ENCODE measurements around the gene SLC38A6. TPM values are rescaled to one million over a fixed set of nuclear protein-coding genes. Genes with fewer than 3 reads are reported as not detected.

Gene SLC38A6
- total RNA-seq, 1 donor from 2014 or later, result 16.1 TPM

DNA sequence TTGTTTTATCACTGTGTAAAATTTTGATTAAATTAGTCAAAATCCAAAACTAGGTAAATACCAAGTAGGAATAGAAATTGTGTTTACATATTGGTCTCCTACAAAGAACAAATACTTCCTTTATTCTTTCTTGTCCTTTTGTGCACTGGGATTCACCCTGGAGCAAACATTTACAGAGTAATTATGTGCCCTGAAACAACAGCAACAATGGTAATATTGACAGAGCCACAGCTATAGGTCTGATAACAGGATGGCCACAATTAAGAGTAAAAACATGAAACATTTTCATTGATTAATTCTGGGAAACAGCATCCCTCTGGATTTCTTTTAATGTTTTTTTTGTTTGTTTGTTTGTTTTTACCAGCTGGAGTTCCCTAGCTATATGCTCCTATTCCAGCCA, 61.2 kb downstream of the SLC38A6 start:
- no peak overlapping the region for H3K4me3 ChIP-seq (ENCODE audit: low read depth, low read length)
- H3K27me3 ChIP-seq (ENCODE audit: control insufficient read depth, insufficient read depth, low read length), result no peaks in the 10 kb centered on the region
- FAIRE-seq, result no peak
- TF ChIP-seq, protein P1, sequence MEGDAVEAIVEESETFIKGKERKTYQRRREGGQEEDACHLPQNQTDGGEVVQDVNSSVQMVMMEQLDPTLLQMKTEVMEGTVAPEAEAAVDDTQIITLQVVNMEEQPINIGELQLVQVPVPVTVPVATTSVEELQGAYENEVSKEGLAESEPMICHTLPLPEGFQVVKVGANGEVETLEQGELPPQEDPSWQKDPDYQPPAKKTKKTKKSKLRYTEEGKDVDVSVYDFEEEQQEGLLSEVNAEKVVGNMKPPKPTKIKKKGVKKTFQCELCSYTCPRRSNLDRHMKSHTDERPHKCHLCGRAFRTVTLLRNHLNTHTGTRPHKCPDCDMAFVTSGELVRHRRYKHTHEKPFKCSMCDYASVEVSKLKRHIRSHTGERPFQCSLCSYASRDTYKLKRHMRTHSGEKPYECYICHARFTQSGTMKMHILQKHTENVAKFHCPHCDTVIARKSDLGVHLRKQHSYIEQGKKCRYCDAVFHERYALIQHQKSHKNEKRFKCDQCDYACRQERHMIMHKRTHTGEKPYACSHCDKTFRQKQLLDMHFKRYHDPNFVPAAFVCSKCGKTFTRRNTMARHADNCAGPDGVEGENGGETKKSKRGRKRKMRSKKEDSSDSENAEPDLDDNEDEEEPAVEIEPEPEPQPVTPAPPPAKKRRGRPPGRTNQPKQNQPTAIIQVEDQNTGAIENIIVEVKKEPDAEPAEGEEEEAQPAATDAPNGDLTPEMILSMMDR (IDR thresholded peaks at IDR 0.05; ENCODE audit: insufficient read depth, low read length, severe bottlenecking), result no peak
- no peak for DNase-seq (ENCODE audit: low read depth)
- no peaks in the 10 kb centered on the region for H3K36me3 ChIP-seq (ENCODE audit: control insufficient read depth, insufficient read depth, low read length)

- no peak for DNase-seq (ENCODE audit: low read depth)
- FAIRE-seq, result no peak
- H3K27me3 ChIP-seq (ENCODE audit: control insufficient read depth, insufficient read depth, low read length), result no peaks in the 10 kb centered on the region
- H3K4me3 ChIP-seq (ENCODE audit: low read depth, low read length), result no peak overlapping the region
- no peaks in the 10 kb centered on the region for H3K36me3 ChIP-seq (ENCODE audit: control insufficient read depth, insufficient read depth, low read length)
- TF ChIP-seq, protein P1 (IDR thresholded peaks at IDR 0.05; ENCODE audit: insufficient read depth, low read length, severe bottlenecking), result no peak
Observed at GRCh38 chr14:61043506-61043905, 62.5 kb downstream of the SLC38A6 start.

DNA sequence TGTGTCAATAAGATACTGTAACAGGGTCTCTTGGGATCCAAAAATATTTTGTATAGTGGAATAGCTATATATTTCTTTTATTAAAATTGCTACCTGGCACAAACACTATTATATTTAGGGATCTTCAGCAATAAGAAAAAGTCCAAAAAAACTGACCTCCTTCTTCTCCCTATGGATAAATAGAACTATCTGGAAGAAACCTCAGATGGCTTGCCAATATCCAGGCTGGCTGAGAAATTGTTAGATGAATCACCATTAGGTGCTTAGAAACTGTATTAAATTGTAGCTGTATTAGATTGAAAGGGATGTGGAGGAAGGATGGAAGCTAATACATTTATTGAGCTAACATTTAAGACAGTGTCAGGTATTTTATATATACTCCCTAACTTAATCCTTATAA, 66.0 kb downstream of the SLC38A6 start:
- no peak overlapping the region for H3K4me3 ChIP-seq (ENCODE audit: low read depth, low read length)
- H3K27me3 ChIP-seq (ENCODE audit: control insufficient read depth, insufficient read depth, low read length), result no peaks in the 10 kb centered on the region
- FAIRE-seq (no peak), DNase-seq (ENCODE audit: low read depth) (no peak)
- TF ChIP-seq, protein P1 (IDR thresholded peaks at IDR 0.05; ENCODE audit: insufficient read depth, low read length, severe bottlenecking), result no peak
- H3K36me3 ChIP-seq (ENCODE audit: control insufficient read depth, insufficient read depth, low read length), result no peaks in the 10 kb centered on the region

- FAIRE-seq, result no peak
- TF ChIP-seq, protein P1 (IDR thresholded peaks at IDR 0.05; ENCODE audit: insufficient read depth, low read length, severe bottlenecking), result no peak
Observed at GRCh38 chr14:61048640-61049039, 67.6 kb downstream of the SLC38A6 start.

GRCh38 chr14:61050417-61050816, 69.4 kb downstream of the SLC38A6 start:
- Histone ChIP-seq H3K36me3 (ENCODE audit: control insufficient read depth, insufficient read depth, low read length) (no peaks in the 10 kb centered on the region), H3K4me3 (ENCODE audit: low read depth, low read length) (no peak overlapping the region), H3K27me3 (ENCODE audit: control insufficient read depth, insufficient read depth, low read length) (no peaks in the 10 kb centered on the region)
- FAIRE-seq (no peak), DNase-seq (ENCODE audit: low read depth) (no peak)
- TF ChIP-seq, protein P1 (IDR thresholded peaks at IDR 0.05; ENCODE audit: insufficient read depth, low read length, severe bottlenecking), result no peak

More at GRCh38 chr14:61048640-61049039, 67.6 kb downstream of the SLC38A6 start:
- H3K27me3 ChIP-seq (ENCODE audit: control insufficient read depth, insufficient read depth, low read length), result no peaks in the 10 kb centered on the region
- no peak overlapping the region for H3K4me3 ChIP-seq (ENCODE audit: low read depth, low read length)
- no peaks in the 10 kb centered on the region for H3K36me3 ChIP-seq (ENCODE audit: control insufficient read depth, insufficient read depth, low read length)
- no peak for DNase-seq (ENCODE audit: low read depth)

GRCh38 chr14:61051051-61051450, 70.0 kb downstream of the SLC38A6 start:
- FAIRE-seq (no peak), DNase-seq (ENCODE audit: low read depth) (no peak)
- no peaks in the 10 kb centered on the region for H3K36me3 ChIP-seq (ENCODE audit: control insufficient read depth, insufficient read depth, low read length)
- TF ChIP-seq, protein P1 (IDR thresholded peaks at IDR 0.05; ENCODE audit: insufficient read depth, low read length, severe bottlenecking), result no peak
- no peaks in the 10 kb centered on the region for H3K27me3 ChIP-seq (ENCODE audit: control insufficient read depth, insufficient read depth, low read length)
- no peak overlapping the region for H3K4me3 ChIP-seq (ENCODE audit: low read depth, low read length)
